Lung (tissue), 12 donors: ENCODE results near the gene FAM50B. TPM values are rescaled to one million over a fixed set of nuclear protein-coding genes. Genes with fewer than 3 reads are reported as not detected.

Experiments used
- ATAC-seq: fragments of 200-7000 bp; cut with Tn5 transposase; one replicate; pipeline ENCODE4 v1.9.1; 2020; ENCODE audit warnings: moderate number of reproducible peaks; ENCODE audit not compliant: insufficient read depth, low FRiP score
- DNase-seq, 3 donors: peaks; one replicate each; pipeline ENCODE4 v3.0.0-alpha.2; 2013 to 2017
- H3K27ac ChIP-seq, 2 donors: one replicate each; pipeline ENCODE4 v1.5.1; 2013; ENCODE audit warnings: mild to moderate bottlenecking in 2 of 2, moderate library complexity in 2 of 2, control low read depth in 1 of 2, inconsistent platforms in 1 of 2, low read depth in 1 of 2, low read length in 1 of 2
- H3K27me3 ChIP-seq, 3 donors: one replicate each; pipeline ENCODE4 v1.5.1; 2013; ENCODE audit warnings: low read length in 2 of 3; ENCODE audit not compliant: control insufficient read depth in 3 of 3, insufficient read depth in 3 of 3
- H3K36me3 ChIP-seq, 4 donors: one replicate each; pipeline ENCODE4 v1.5.1; 2013; ENCODE audit warnings: low read length in 4 of 4, mild to moderate bottlenecking in 1 of 4, moderate library complexity in 1 of 4; ENCODE audit not compliant: control insufficient read depth in 4 of 4, insufficient read depth in 4 of 4
- H3K4me1 ChIP-seq, 5 donors: one replicate each; pipeline ENCODE4 v1.5.1; 2013; ENCODE audit warnings: low read length in 5 of 5, mild to moderate bottlenecking in 2 of 5, moderate library complexity in 1 of 5; ENCODE audit not compliant: control insufficient read depth in 5 of 5, insufficient read depth in 5 of 5
- H3K4me3 ChIP-seq: one replicate; pipeline ENCODE4 v1.5.1; 2013; ENCODE audit warnings: mild to moderate bottlenecking, control low read depth, moderate library complexity
- H3K9ac ChIP-seq, 2 donors: one replicate each; pipeline ENCODE4 v1.5.1; 2013; ENCODE audit warnings: low read length in 2 of 2, control low read depth in 1 of 2; ENCODE audit not compliant: insufficient read depth in 1 of 2
- H3K9me3 ChIP-seq, 4 donors: one replicate each; pipeline ENCODE4 v1.5.1; 2013; ENCODE audit warnings: low read length in 3 of 4, mild to moderate bottlenecking in 1 of 4, moderate library complexity in 1 of 4; ENCODE audit not compliant: control insufficient read depth in 4 of 4, insufficient read depth in 3 of 4
- WGBS, 2 donors: extraction: QIAGEN DNeasy Blood & Tissue Kit; methylation state at CpG; one replicate each; pipeline ENCODE4 v1.1.7; 2013; 5-methylcytosine and 5-hydroxymethylcytosine counted together
- polyA plus RNA-seq, 2 donors: library from polyadenylated mRNA; stranded (reverse); fragments of 200-250 nt; gene quantifications; one replicate each; pipeline ENCODE4 v1.2.1, GENCODE V29; 2013
- total RNA-seq, 2 donors: library from RNA; depleted of rRNA in 1 of 2; stranded (reverse); fragments of >200 nt in 1 of 2; gene quantifications; one replicate each; pipeline ENCODE4 v1.2.1, GENCODE V29; 2014 to 2021
- TF ChIP-seq, protein P1 (sequence below): IDR thresholded peaks from 2 replicates; pipeline ENCODE4 v1.5.1; 2012; ENCODE audit warnings: mild to moderate bottlenecking; ENCODE audit errors: control extremely low read depth, extremely low read depth
- donor health status: control.
- donor health status: control.
- donor health status: Bipolar disorder and iron deficiency.
- donor health status: healthy.
- donor health status: DM: yes; HTN: yes; CAD: no.

Gene FAM50B
- total and polyA plus RNA-seq, 4 donors, result 7.1 to 15.8 (median 11.3) TPM

DNA sequence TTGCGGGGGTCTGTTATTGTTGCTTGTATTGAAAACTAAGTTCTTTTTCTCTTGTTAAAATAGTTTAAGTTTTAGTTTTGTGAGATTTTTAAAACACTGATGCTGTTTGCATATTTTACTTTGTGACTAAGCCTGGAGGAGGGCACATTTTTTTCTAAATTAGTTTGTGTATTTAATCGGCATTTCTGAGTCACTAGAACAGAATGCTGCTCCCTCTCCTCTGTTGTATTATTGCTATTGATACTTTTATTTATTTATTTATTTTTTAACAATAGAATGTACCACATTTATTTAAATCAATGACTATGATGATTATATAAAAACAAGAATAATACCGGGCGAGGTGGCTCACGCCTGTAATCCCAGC, 5.1 kb upstream of the FAM50B start:
- no peak overlapping the region for H3K27ac ChIP-seq
- TF ChIP-seq, protein P1, sequence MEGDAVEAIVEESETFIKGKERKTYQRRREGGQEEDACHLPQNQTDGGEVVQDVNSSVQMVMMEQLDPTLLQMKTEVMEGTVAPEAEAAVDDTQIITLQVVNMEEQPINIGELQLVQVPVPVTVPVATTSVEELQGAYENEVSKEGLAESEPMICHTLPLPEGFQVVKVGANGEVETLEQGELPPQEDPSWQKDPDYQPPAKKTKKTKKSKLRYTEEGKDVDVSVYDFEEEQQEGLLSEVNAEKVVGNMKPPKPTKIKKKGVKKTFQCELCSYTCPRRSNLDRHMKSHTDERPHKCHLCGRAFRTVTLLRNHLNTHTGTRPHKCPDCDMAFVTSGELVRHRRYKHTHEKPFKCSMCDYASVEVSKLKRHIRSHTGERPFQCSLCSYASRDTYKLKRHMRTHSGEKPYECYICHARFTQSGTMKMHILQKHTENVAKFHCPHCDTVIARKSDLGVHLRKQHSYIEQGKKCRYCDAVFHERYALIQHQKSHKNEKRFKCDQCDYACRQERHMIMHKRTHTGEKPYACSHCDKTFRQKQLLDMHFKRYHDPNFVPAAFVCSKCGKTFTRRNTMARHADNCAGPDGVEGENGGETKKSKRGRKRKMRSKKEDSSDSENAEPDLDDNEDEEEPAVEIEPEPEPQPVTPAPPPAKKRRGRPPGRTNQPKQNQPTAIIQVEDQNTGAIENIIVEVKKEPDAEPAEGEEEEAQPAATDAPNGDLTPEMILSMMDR, result no peak
- H3K4me3 ChIP-seq, result no peak overlapping the region
- no peaks in the 10 kb centered on the region for H3K9me3 ChIP-seq
- H3K4me1 ChIP-seq, result peaks cover 0 to 7% (median 0%) of the 10 kb centered on the region in 5 donors
- ATAC-seq (no peak), DNase-seq (no peak)
- WGBS, 2 donors, result 88 to 94% methylated on average over 5 of the region's 5 CpGs
- H3K27me3 ChIP-seq, result no peaks in the 10 kb centered on the region
- H3K9ac ChIP-seq, result no peak overlapping the region
- H3K36me3 ChIP-seq, result no peaks in the 10 kb centered on the region

DNA sequence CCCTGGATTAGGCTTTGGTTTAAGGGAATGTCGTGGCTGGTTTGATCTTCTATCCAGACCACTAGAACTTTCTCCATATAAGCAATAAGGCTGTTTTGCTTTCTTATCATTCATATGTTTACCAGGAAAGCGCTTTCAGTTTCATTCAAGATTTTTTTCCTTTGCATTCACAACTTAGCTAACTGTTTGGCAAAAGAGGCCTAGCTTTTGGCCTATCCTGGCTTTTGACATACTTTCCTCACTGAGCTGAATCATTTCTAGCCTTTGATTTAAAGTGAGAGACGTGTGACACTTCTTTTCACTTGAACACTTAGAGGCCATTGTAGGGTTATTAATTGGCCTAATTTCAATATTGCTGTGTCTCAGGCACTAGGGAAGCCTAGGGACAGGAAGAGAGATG, 1.7 kb upstream of the FAM50B start:
- no peak overlapping the region for H3K4me3 ChIP-seq
- TF ChIP-seq, protein P1, result no peak
- H3K36me3 ChIP-seq, result no peaks in the 10 kb centered on the region
- H3K27ac ChIP-seq, result peak overlapping the region in 1 of 2 donors; percentile 31
- no peaks in the 10 kb centered on the region for H3K27me3 ChIP-seq
- DNase-seq, result peak in 2 of 3 donors; percentile 18 to 44
- peaks cover 0 to 8% (median 0%) of the 10 kb centered on the region in 5 donors for H3K4me1 ChIP-seq
- WGBS, 2 donors, result 61 to 76% methylated on average over 3 of the region's 3 CpGs
- no peak overlapping the region for H3K9ac ChIP-seq
- no peak for ATAC-seq
- H3K9me3 ChIP-seq, result no peaks in the 10 kb centered on the region

DNA sequence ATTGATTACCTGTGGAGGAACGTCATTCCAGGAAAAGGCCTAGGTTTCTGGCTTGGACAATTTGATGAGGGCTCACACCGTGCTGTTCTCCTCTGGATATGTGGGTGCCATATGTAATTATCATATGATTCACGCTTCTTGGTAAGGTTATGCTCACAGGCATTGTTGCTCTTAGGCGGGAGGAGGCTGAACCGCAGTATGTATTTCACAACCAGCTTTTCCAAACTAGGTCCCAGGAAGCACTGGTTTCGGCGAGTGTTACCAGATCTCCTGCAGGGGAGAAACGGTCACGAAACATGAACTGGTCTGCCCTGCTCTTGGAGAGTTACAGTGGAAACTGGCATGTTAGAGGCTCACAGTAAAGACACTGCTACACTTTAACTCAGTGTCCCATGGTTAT, 793 bp upstream of the FAM50B start:
- peak overlapping the region in 1 of 2 donors; percentile 38 for H3K9ac ChIP-seq
- no peak overlapping the region for H3K4me3 ChIP-seq
- 72 to 82% methylated on average over 9 of the region's 9 CpGs for WGBS, 2 donors
- peak overlapping the region in 1 of 2 donors; percentile 86 for H3K27ac ChIP-seq
- DNase-seq, result no peak
- no peaks in the 10 kb centered on the region for H3K9me3 ChIP-seq
- no peaks in the 10 kb centered on the region for H3K27me3 ChIP-seq
- TF ChIP-seq, protein P1, result no peak
- no peaks in the 10 kb centered on the region for H3K36me3 ChIP-seq
- H3K4me1 ChIP-seq, result peaks cover 0 to 8% (median 0%) of the 10 kb centered on the region in 5 donors
- ATAC-seq, result no peak
